ENCODE results near the gene PTPRD. TPM values are rescaled to one million over a fixed set of nuclear protein-coding genes. Genes with fewer than 3 reads are reported as not detected.

The PTPRD gene
- total RNA-seq, 1 donor = 11.5 TPM

DNA sequence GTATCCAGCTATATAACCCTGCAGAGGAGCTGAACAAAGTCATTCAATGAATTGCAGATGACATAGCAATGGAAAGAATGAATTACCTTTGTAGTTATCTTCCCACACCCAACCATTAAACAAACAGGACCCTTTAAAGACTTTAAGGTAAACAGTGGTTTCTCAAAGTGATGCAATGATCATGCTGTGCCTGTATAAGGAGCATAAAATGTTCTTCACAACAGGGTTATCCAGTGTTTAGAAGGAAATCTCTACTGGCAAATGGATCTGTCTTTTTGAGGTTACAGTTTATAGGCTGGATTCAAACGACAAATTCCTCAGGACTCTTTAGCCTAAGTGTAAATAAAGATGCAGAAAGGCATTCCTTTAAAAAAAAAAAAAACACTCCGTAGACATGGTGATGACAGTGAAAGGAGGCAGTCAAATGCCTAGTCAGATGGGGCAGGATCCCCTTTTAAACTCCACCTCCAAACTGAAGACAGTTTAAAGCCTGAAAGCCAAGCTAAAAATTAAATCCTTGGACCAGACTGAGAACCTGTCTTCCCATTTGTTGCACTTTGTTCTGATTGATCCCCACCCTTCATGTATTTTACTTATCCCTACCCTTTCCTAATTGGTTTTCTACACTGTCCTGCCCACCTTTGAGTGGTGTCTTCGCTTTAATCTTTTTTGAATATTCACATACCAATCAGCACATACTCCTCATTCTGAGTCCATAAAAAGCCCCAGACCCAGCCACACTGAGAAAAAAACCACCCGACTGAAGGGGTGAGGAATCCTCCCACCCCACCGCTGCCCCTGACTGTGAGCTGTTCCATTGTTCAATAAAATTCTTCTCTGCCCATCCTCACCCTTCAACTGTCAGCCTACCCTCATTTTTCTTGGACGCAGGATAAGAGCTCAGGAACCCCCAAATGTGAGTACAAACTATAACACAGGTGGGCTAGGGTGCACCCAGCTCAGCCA lies 2052.0 kb downstream of the PTPRD start:
- no peak for DNase-seq (ENCODE audit: low read depth)
- TF ChIP-seq, protein P1, sequence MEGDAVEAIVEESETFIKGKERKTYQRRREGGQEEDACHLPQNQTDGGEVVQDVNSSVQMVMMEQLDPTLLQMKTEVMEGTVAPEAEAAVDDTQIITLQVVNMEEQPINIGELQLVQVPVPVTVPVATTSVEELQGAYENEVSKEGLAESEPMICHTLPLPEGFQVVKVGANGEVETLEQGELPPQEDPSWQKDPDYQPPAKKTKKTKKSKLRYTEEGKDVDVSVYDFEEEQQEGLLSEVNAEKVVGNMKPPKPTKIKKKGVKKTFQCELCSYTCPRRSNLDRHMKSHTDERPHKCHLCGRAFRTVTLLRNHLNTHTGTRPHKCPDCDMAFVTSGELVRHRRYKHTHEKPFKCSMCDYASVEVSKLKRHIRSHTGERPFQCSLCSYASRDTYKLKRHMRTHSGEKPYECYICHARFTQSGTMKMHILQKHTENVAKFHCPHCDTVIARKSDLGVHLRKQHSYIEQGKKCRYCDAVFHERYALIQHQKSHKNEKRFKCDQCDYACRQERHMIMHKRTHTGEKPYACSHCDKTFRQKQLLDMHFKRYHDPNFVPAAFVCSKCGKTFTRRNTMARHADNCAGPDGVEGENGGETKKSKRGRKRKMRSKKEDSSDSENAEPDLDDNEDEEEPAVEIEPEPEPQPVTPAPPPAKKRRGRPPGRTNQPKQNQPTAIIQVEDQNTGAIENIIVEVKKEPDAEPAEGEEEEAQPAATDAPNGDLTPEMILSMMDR (IDR thresholded peaks at IDR 0.05; ENCODE audit: insufficient read depth, low read length) = no peak
- no peak overlapping the region for H3K4me3 ChIP-seq (ENCODE audit: low read depth, low read length)

DNA sequence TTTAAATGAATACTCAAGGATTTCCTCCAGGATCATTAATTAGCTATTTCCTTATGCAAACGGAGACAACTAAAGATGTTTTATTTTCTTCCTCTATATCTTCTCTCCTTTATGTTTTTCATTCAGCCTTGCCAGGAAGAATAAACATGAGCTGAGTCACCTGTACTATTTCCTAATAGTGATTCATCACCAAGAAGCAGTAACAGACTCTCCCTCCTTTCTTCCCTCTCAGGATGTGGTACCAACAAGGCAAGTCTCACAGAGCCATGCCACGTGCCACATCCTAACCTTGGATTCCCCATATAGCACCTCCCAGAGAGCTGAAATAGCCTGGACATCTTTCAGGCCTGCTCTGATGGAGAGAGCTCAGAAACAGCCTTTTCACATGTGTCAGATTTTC lies 2054.6 kb downstream of the PTPRD start:
- H3K4me3 ChIP-seq (ENCODE audit: low read depth, low read length) = no peak overlapping the region
- TF ChIP-seq, protein P1 (IDR thresholded peaks at IDR 0.05; ENCODE audit: insufficient read depth, low read length) = no peak
- DNase-seq (ENCODE audit: low read depth) = peak; percentile 62

DNA sequence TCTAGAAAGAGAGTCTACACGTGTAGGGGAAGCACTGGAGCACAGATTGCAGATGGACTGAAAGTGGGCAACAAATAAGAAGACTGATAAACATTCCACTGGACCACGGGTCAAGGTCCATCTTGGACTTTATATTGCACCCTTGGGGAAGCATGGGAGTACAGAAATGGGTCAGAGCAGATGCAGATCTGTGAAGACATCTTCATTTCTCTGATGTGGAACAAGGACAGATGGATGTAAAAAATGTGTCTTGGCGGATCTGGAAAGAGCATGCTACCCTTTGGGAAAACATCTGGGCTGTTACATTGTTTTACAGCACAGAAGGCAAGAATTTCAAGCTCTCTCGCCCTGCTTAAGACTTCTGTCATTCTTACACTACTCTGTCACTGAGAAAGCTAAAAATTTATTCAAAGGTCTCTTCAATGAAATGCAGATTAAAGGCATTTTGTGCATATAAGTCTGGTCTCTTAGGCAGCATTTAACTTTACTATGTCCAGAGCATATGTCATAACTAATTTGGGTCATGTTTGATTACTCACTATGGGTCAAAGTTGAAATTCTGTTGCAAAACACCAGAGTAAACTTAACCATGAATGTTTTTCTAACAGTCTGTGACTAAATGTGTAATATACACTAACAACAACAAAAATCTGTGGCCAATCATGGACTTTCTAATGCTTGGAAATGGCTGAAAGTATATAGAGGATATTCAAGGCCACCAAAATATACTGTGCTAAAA lies 2056.9 kb downstream of the PTPRD start:
- no peak overlapping the region for H3K4me3 ChIP-seq (ENCODE audit: low read depth, low read length)
- peak; percentile 39 for DNase-seq (ENCODE audit: low read depth)
- TF ChIP-seq, protein P1 (IDR thresholded peaks at IDR 0.05; ENCODE audit: insufficient read depth, low read length) = no peak

DNA sequence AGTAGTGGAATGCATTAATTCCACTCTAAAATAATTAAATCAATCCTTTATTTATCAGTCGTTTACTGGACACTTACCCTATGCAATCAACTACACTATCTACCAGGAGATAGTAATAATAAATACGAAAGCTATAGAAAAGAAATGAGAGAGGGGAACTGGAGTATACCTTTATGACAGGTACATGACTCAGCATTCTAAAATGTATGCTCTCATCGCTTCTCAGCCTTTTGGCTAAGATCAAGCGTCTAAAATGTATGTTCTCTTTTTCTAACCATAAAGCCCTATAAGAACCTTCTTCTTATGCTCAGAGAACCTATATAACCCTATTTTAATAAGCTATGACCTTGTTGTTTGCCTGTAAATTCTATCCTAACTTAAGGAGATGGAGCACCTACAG lies 2059.4 kb downstream of the PTPRD start:
- H3K4me3 ChIP-seq (ENCODE audit: low read depth, low read length) = no peak overlapping the region
- DNase-seq (ENCODE audit: low read depth) = no peak
- TF ChIP-seq, protein P1 (IDR thresholded peaks at IDR 0.05; ENCODE audit: insufficient read depth, low read length) = no peak

DNA sequence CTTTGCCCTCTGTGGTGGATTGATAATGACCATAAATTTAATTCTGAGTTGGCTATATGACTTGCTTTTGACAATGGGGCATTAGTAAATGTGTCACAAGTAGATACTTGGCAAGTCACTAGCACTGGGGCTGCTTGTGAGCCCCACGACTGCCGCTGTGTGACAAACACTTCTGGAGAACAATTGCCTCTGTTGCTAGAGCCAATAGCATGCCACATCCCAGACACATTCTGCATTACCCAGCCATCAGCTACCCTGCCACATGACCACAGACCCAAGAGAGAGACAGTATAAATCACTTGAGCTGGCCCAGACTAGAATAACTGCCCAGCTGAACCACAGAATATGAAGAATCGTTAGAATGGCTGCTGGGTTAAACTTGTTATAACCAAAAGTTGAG lies 2060.1 kb downstream of the PTPRD start:
- H3K4me3 ChIP-seq (ENCODE audit: low read depth, low read length) = no peak overlapping the region
- TF ChIP-seq, protein P1 (IDR thresholded peaks at IDR 0.05; ENCODE audit: insufficient read depth, low read length) = no peak
- DNase-seq (ENCODE audit: low read depth) = no peak

DNA sequence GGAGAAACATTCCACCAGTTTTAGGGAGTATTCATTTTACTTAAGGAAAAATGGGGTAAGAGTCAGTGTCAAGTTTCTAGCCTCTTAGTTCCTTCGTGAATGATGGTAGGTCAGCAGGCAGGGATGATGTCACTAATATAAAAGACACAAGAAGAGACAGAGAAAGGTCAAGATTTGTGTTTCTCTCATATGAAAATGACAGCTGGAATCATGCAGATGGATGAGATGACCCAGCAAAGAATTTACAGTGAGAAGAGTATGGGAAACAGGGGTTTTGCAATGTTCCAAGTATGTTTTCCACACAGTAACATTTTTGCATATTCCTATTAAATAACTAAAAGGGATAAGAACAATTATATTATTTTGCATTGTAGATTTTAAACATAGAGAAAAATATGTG lies 2063.6 kb downstream of the PTPRD start:
- no peak overlapping the region for H3K4me3 ChIP-seq (ENCODE audit: low read depth, low read length)
- TF ChIP-seq, protein P1 (IDR thresholded peaks at IDR 0.05; ENCODE audit: insufficient read depth, low read length) = no peak
- no peak for DNase-seq (ENCODE audit: low read depth)
